T-helper 1 cell treated with Interleukin-12 subunit alpha and Interleukin-12 subunit beta and Interleukin-4 antibody, amounts not matched to agents 30 ng/mL and 1 ng/mL, for 36 hours (primary cell): Measurements from ENCODE around the gene GPR87. TPM values are rescaled to one million over a fixed set of nuclear protein-coding genes. Genes with fewer than 3 reads are reported as not detected.

ENCODE experiments used
- intact Hi-C: fragments of 100-400 bp; cut with micrococcal nuclease; formaldehyde crosslinking; loops from one replicate; pipeline ENCODE4 v1.15.1; 2024
- total RNA-seq: library from RNA; stranded (reverse); gene quantifications from 2 replicates; pipeline ENCODE4 v1.2.3, GENCODE V29; 2022

Gene GPR87
- total RNA-seq, 1 donor from 2014 or later, result 0.42 TPM

DNA sequence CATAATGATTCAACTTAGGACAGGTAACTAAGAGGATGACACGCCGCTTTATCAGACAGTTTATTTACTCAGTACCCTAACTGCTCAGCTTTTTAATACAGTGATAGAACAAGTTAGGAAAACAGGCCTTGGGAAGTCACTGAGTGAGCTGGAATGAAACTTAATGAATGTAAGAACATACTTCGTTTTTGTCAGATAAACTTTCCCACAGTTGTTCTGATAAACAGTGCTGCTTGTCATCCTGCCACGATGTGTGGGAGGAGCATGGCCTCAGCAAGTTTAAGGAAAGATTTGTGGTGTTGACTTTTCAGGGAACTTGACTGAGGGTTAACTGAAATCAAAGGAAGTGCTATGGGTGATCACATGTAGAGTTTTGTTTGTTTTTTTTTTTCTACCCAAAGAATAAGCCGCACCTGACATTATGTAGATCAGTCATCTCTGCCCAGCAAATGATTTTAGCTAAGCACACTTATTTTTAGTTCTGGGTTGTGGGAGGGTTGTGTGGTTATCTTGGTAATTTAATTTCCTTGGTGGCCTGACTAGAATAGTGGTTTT, 32.6 kb downstream of the GPR87 start:
- intact Hi-C loops, result loop anchor here (1.0 to 5.0 kb wide), 11 partner anchors 21 to 553 kb away; partner anchors contain the start of genes MED12L, P2RY13 and SIAH2

DNA sequence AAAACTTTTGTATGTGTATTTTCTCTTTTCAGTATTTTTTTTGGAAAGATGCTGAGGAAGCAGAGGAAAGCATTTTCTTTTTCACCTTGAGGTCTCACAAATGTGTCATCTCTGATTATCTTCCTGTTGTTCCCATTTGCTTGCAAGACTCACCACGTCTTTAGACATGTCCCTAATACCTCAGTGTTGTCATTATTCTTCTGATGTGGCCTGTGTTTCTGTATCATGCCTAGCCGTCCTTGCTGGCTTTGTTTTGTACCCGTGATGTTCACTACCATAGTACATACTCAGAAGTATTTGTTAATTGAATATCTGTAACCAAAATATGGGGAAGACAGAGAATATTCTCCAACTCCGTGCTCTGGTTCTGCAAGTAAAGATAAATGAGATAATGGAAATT, 33.2 kb downstream of the GPR87 start:
- intact Hi-C loops, result loop anchor here (1.0 to 5.0 kb wide), 10 partner anchors 45 to 554 kb away; partner anchors contain the start of genes MED12L, P2RY13 and SIAH2

DNA sequence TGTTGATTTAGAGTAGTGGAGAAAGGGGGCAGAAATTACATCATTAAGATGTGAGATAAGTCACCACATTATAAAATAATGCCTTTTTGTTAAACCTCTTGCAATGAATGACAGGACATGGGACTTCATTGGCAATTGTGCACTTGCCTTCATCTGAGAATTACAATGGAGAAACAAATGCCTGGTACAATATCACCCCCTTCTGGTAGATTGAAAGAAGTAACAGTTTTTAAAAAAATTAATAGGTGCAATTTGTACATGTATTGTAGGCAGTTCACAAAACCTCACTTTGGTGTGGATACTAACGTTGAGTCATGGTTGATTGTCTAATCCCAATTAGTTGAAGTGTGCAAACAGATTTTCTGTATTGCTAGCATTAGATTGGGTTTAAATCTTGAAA, 33.7 kb downstream of the GPR87 start:
- intact Hi-C loops, result loop anchor here (1.0 to 5.0 kb wide), 10 partner anchors 46 to 554 kb away; partner anchors contain the start of genes MED12L, P2RY13 and SIAH2

DNA sequence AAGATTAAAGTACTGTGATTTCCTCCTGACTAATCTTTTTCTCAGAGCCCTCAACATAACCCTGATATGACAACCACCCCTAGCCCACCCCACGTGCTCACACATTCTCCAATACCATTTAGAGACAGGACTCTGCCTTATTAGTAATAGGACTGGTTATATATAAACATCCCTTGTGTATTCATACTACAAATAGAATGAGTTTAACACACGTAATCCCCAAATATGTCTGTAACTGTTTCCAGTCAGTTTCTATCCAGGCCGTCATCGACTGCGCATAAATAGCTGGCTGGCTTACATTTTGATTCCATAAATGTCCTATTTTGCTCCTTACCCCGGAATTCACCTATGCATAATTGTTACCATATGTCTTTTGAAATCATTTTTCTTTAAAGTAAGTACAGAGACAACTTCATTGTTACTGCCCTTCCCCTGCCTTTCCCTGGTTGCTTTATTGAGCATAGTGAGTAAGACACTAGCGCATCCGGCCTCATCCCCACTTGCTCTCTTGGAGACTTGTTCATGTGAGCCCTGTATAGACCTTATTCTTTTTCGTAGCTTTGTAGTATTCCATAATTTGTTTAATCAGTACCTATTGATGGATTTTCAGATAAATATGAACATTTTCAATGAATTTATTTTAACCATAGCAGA, 34.8 kb downstream of the GPR87 start:
- intact Hi-C loops, result loop anchor here (2.0 to 5.0 kb wide), 6 partner anchors 47 to 556 kb away; partner anchors contain the start of genes MED12L, P2RY13 and SIAH2

DNA sequence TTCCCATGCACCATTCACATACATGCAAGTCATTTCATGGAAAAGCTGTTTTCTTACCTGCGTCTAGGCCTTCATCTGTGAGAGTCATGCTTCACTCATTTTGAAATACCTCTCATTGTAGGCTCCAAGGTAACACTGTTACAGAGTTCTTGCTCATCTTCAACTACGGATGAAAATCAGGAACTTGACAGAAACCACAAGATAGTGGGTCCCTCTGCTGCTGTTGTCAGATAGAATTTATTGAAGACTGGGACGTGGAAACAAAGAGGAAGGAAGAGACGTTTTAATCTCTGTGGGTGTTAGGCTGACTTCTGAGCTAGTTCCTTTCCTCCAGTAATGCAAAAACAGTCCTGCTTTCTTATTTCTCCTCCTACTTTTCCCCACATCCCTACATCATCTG, 38.4 kb downstream of the GPR87 start, which contains the start of gene P2RY14:
Gene P2RY14, minus strand, starts transcription at position 313 of the 400 bp plus-strand sequence. CDS start 64,226 bp downstream, outside the sequence.
- intact Hi-C loops, result loop anchor here (1.0 to 10.0 kb wide), 7 partner anchors 51 to 1414 kb away; partner anchors contain the start of genes SELENOT and TSC22D2

DNA sequence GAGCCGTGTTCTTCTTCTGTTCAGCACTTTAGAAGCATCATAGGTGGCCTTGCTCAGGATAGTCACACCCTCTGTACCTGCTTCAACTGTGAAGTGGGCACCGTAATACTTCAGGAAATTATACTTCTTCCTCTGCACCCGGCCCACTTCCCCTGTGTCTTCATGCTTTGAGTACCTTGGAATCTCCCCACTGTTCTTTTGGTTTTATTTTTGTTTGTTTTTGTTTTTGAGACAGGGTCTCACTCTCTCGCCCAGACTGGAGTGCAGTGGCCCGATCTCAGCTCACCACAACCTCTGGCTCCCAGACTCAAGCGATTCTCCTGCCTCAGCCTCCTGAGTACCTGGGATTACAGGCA, 40.0 kb downstream of the GPR87 start:
- intact Hi-C loops, result loop anchor here (1.0 to 10.0 kb wide), 8 partner anchors 8 to 1416 kb away; partner anchors contain the start of genes GPR171, SELENOT and TSC22D2

DNA sequence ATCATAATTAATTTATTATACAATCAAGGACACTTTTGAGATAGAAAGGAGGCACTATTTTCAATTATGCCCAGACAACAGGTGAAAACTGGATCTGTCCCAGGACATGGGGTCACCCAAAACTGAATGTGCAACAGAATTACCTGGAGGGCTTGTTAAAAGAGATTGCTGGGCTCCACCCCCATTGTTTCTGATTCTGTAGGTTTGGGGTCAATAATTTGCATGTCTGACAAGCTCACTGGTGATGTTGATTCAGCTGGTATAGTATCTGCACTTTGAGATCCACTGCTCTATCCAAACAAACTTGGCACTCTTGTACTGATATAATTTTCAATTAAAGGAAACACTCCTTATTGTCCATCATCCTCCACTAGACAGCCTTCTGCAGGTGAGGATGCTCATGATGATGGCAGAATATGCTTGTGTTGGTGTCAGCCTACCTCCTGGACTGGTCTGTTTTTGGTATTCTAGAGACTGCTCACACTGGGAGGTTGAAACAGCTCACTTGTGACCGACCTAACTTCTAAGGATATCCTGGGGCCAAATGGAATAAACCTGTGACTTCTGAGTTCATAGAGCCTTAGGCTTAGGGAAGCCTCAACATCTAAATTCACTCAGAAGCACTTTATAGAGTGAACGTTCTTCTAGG, 40.5 kb downstream of the GPR87 start:
- intact Hi-C loops, result loop anchor here (1.0 to 10.0 kb wide), 8 partner anchors 8 to 1416 kb away; partner anchors contain the start of genes GPR171, SELENOT and TSC22D2

DNA sequence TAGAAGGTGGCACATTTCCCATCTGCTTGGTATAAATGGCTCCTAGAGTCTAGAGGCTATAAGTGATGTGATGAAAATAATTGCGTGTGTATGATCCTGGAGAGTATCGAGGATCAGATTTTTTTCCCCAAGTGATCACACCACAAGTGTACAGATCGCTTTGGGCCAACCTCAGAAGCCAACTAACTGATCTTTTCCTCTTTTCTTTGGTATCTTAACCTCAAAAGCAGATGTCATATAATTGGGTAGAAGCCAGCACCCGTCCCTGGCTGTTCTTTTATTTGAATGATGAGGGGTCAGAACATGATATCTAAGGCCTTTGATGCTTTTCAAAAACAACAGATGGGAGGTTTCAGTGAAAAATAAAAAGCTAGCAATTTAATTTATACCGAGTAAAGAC, 41.5 kb downstream of the GPR87 start:
- intact Hi-C loops, result loop anchor here (5.0 to 10.0 kb wide), 5 partner anchors 673 to 1417 kb away; partner anchors contain the start of genes SELENOT and TSC22D2

DNA sequence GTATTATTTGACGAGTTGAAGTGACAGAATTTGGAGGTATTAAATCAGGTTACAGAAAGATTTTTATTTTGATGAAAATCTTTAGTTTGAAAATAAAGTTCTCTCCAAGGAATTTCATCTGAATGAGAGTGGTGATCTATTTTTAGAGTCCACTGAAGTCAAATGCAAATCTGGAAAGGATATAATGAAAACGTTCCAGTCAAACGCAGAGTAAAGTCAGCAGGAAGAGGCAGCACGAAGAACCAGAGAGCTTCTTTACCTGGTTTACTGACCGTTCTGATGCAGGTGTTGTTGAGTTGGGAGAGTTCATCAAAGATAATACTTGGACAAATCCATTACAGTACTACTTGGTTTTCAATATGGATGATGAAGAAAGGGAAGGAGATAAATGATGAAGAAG, 47.0 kb downstream of the GPR87 start:
- intact Hi-C loops, result loop anchor here (2.0 to 10.0 kb wide), 3 partner anchors 507 to 1005 kb away; partner anchors contain the start of genes EIF2A, SERP1 and SIAH2

DNA sequence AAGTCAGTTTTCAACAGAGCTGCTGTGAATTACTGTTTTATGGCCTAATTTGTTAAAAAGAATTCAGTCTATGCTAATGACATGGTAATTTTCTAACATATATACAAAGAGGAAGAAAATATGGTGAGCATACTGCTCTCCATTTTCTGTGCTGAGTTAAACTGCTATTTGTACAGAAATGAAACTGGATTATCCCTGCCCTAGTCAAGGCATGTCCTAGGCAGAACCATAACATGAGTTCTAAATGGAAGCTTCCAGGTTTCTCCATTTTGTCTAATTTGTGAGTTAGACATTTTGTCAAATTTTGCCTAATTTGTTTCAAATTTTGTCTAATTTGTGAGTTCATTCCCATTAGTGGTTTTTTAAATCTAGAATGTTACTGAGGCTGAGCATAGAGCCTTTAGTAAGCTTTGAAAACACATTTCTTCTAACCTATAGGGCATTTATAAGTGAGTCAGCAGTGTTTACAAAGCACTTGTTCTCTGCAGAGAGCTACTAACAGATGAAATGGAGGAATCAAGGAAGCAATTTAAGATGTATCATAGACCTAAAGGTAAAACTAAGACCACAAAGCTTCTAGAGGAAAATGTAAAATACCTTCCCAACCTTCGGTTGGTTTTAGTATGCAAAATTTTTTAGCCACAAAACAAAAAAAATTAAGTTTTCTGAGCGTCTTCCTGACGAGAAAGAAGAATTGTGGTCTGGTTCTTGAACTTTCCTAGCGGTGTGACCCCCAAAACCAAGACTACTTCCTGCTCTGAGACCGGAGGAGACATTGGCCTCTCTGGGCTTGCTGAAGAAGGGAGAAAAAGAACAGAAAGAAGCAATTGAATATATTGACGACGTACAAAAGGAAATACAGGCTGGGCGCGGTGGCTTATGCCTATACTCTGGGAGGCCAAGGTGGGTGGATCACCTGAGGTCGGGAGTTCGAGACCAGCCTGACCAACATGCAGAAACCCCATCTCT, 48.1 kb downstream of the GPR87 start:
- intact Hi-C loops, result loop anchor here (1.0 to 5.0 kb wide), 6 partner anchors 8 to 722 kb away; partner anchors contain the start of genes EIF2A, GPR171, SERP1 and SIAH2

DNA sequence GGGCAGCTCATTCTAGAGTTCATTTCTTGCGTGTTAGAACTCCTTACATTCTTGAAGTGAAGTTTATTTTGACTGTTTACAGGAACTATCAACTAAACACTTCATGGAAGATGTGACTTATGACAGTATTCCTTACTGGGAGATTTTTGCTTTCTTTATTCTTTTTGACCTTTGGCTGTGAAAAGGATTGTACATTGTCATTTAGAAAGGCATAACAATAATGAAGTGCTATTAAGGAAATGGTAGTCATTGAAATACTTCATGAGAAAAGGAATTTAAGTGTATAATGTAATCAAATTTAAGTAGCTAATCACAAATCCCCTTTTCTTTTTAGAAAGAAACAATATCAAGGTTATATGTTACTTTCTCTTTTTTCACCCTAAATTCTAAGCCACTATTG, 49.6 kb downstream of the GPR87 start:
- intact Hi-C loops, result loop anchor here (5.0 kb wide), 1 partner anchor 505 kb away; the partner anchor contains the start of gene SIAH2

DNA sequence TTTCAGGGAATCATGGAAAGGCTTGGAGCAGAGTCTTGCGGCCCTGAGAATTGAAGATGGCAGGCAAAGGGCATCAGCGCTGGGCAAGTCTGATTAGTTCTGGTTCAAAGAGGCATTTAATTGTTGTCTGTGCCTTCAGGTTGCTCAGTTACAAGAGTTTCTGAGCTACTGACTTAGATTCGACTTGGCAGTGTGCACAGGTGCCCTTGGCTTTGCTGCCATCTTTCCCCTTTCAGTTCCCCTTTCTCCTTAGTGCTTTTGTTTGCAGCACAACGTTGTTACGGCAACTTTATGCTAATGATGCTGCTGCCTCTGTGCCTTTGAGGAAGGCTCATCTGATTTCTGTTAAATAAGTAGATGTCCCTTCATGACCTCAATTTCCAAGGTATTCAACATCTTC, 50.8 kb downstream of the GPR87 start:
- intact Hi-C loops, result loop anchor here (5.0 kb wide), 1 partner anchor 504 kb away; the partner anchor contains the start of gene SIAH2

DNA sequence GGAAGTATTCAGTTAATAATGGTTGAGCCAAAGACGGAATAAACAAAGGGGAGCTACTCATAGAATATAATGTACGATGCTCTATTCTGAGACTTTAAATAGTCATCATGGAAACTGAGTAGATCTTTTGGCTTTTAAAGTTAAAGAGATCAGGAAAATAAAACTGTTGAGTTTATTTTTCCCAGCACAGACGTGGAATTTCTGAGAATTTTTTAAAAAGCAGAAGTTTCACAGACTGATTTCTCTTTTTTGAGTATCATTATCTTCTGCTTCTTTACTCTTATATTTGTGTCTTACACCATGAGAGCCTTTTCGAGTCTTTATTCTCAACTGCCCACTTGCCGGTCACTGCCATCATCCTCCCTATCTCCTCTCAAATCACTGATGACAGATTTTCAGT, 51.5 kb downstream of the GPR87 start:
- intact Hi-C loops, result loop anchor here (5.0 kb wide), 1 partner anchor 503 kb away; the partner anchor contains the start of gene SIAH2

DNA sequence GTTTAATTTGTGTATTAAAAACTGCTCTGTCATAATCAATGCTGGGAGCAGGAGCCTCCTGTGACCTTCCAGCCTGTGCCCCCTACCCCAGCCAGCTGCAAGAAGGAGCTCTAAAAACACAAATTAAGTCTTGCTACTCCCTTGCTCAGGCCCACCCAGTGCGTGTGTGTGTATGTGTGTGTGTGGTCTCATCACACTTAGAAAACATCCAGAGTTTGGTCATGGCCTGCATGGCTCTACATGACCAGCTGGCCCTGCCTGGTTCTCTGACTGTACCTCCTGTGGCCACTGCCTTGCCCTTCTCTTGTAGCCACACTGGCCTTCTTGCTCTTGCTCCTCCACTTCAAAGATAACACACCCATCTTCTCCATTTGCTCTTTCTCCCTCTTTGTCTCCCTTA, 52.0 kb downstream of the GPR87 start:
- intact Hi-C loops, result loop anchor here (5.0 kb wide), 1 partner anchor 502 kb away; the partner anchor contains the start of gene SIAH2

DNA sequence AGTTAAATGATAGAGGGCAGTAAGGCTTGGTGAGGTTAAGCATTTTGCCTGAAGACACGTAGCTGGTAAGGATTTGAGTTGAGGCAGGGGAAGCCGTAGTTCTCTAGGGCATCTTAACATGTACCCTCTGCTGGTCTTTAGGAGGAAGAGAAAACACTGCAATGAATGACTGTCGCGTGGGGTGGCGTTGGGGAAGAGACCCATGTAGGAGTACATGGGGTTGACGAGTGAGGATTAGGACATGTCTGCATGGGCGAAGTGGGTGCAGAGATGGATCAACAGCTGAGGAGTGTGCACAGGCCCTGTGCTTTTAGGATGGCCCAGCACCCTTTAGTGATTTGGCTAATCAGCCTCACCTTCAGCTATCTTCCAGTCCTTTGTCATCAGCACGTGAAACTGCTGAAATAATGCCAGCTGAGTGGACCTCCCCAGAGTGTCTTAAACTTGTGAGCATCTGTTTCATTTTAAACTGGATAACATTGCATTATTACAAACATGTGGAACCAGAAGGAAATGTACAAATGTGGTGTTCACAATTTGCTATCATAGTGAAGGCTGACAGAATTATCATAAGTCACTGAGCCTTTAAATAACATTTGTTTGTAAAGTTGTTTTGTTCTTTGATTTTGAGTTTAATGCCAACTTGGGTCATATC, 53.6 kb downstream of the GPR87 start:
- intact Hi-C loops, result no loop called here

DNA sequence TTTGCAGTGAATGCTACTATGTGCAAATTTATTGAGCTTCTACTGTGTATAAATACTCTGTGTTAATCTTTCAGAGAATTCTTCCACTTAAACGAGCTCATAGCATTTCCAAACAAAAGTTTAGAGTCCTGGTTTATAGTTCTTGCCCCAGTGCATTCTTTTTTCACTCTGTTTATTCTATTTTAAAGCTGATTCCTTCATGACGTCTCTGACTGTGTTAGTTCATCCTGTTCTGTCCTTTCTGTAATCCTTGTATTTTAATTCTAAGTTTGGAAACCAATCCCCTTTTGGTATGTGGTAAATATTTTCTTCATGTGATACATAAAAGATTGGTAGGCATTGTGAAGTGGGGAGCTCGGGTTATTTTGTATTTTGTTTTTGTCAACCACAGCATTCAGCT, 57.0 kb downstream of the GPR87 start:
- intact Hi-C loops, result no loop called here

DNA sequence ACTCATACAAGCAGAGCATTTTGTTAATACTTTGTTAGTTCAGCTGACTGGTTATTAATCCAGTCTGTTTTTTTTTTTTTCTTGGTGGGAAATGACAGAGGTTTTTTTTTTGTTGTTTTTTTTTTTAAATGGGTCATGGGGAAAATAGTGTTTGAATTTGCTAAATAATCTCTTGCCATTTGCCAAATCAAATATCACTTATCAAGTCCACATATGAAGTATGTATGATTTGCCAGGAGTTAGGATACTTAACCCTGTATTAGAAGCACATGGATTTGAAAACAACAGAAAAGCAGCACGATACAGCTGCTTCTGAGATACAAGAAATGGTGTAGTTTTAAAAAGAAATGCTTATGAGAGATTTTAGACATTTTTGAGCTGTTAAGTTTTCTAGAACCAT, 59.9 kb downstream of the GPR87 start:
- intact Hi-C loops, result no loop called here

DNA sequence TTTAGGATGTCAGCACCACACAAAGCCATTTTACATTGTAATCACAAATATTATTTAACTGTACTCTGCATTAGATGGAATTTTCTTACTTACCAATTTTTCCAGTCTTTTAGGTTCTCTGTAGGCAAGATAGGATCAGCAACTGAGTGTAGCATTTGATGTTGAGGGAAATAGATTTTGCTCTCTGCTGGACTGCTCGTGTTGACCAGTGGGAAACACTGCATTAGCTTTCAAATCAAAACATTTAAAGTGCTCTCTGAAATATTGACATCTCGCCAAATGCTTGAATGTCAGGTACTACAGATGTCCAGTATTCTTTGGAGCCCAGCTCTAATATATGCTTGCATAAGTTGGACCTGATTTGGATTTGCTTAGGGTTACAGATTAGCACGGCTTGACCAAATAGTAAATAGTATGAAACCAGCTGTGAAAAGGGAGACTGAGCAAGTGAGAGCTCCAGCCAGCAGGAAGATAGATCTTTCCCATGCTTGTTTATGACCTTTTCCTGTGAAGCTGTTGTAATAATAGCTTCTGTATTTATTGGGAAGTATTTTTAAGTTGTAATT, 67.8 kb downstream of the GPR87 start:
- intact Hi-C loops, result no loop called here
